OCI-LY7 (cell line): ENCODE results near the gene IFFO2. TPM values are rescaled to one million over a fixed set of nuclear protein-coding genes. Genes with fewer than 3 reads are reported as not detected.

Source experiments
- BruUV-seq: library from RNA; stranded (reverse); fragments of 400-500 nt; replicated peaks from 2 replicates; lab custom pipeline; 2021; lab: Mats Ljungman, UMichigan
- CTCF ChIA-PET: fragments of 300-600 bp; sonication (Branson Sonifier 250); formaldehyde crosslinking; loops from one replicate; lab custom pipeline; 2022; ENCODE audit warnings: antibody characterized with exemption; ENCODE audit not compliant: unreplicated experiment; lab: Charles Lee
- POLR2A ChIA-PET: fragments of 300-600 bp; sonication (Branson Sonifier 250); formaldehyde crosslinking; loops from one replicate; lab custom pipeline; 2022; ENCODE audit warnings: antibody characterized with exemption; lab: Charles Lee
- DNase-seq: peaks from one replicate; pipeline ENCODE4 v3.0.0-alpha.2; 2015; ENCODE audit warnings: low spot score
- H2AFZ ChIP-seq: fragments of 200-600 bp; sonication (generic), shearing (Covaris generic); 2 replicates; pipeline ENCODE4 v1.6.1; 2014; ENCODE audit warnings: mild to moderate bottlenecking, antibody characterized with exemption, low read length, moderate library complexity
- H3K27ac ChIP-seq: fragments of 200-600 bp; sonication (generic); 2 replicates; pipeline ENCODE4 v1.5.1; 2014; ENCODE audit warnings: mixed run types, low read depth, mild to moderate bottlenecking, moderate library complexity, low read length, inconsistent platforms; ENCODE audit not compliant: poor library complexity, severe bottlenecking
- H3K36me3 ChIP-seq: fragments of 200-600 bp; sonication (generic); 2 replicates; pipeline ENCODE4 v1.6.1; 2014; ENCODE audit warnings: mild to moderate bottlenecking, antibody characterized with exemption, low read length, moderate library complexity, mixed read lengths; ENCODE audit not compliant: insufficient read depth
- H3K4me1 ChIP-seq: fragments of 200-600 bp; sonication (generic); 2 replicates; pipeline ENCODE4 v1.5.1; 2014; ENCODE audit warnings: mild to moderate bottlenecking, low read length; ENCODE audit not compliant: insufficient read depth, poor library complexity, severe bottlenecking
- H3K4me2 ChIP-seq: fragments of 200-600 bp; sonication (generic); 2 replicates; pipeline ENCODE4 v1.6.1; 2014; ENCODE audit warnings: mild to moderate bottlenecking, low read length
- H3K4me3 ChIP-seq: fragments of 200-600 bp; sonication (generic); 2 replicates; pipeline ENCODE4 v1.5.1; 2014; ENCODE audit warnings: mild to moderate bottlenecking, low read depth, low read length; ENCODE audit not compliant: poor library complexity, severe bottlenecking
- H3K79me2 ChIP-seq: fragments of 200-600 bp; sonication (generic); 2 replicates; pipeline ENCODE4 v1.6.1; 2016; ENCODE audit warnings: low read depth, mild to moderate bottlenecking, low read length, moderate library complexity, mixed read lengths; ENCODE audit not compliant: insufficient read depth
- H3K9me2 ChIP-seq: fragments of 200-600 bp; sonication (generic); 2 replicates; pipeline ENCODE4 v1.6.1; 2016; ENCODE audit warnings: mild to moderate bottlenecking, low read length, mixed read lengths; ENCODE audit not compliant: insufficient read depth
- H3K9me3 ChIP-seq: fragments of 200-600 bp; sonication (generic); 2 replicates; pipeline ENCODE4 v1.6.1; 2014; ENCODE audit warnings: mild to moderate bottlenecking, mixed run types, low read length, mixed read lengths
- H4K20me1 ChIP-seq: fragments of 200-600 bp; sonication (generic); 2 replicates; pipeline ENCODE4 v1.6.1; 2014; ENCODE audit warnings: mild to moderate bottlenecking, antibody characterized with exemption, low read length, moderate library complexity, mixed read lengths; ENCODE audit not compliant: insufficient read depth
- EZH2phosphoT487 ChIP-seq: fragments of 200-600 bp; sonication (generic); IDR thresholded peaks from 2 replicates; pipeline ENCODE4 v1.6.1; 2018; ENCODE audit warnings: low read depth, borderline replicate concordance, mild to moderate bottlenecking, mixed run types, antibody characterized with exemption, low read length, moderate library complexity, mixed read lengths
- intact Hi-C: fragments of 100-400 bp; cut with micrococcal nuclease; formaldehyde crosslinking; loops from one replicate; pipeline ENCODE4 v1.10.0; 2022; ENCODE audit not compliant: unreplicated experiment
- total RNA-seq, 2 experiments: library from RNA; depleted of rRNA in 1 of 2; stranded (reverse); fragments of >200 nt in 1 of 2; shearing (Covaris generic) in 1 of 2; gene quantifications; 2 replicates each; pipeline ENCODE4 v1.2.3, GENCODE V29; 2014 to 2022
- TF ChIP-seq, protein P1 (sequence below): fragments of 200-600 bp; sonication (generic); conservative IDR thresholded peaks from 2 replicates; pipeline ENCODE4 v1.5.1; 2014; ENCODE audit warnings: mild to moderate bottlenecking, antibody characterized with exemption, low read length, moderate library complexity, mixed read lengths

The IFFO2 gene
- total RNA-seq, 2 experiments from 2014 or later = 0.06 to 0.44 TPM

DNA sequence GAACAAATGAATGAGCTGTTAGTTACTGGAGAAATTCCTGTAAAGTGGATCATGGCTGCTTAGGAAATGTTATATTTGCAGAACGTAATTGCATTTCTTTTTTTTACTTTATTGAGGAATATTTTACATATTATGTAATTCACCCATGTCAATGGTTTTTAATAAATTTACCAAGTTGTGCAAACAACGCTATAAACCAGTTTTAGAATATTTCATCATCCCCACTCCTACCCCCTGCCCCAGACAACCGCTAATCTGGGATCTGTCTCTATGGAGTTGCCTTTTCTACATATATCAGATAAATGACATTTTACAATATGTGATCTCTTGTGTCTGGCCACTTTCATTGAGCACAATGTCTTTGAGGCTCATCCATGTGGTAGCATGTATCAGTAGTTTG is 4.3 kb upstream of the IFFO2 start:
- no peak overlapping the region for H2AFZ ChIP-seq
- H3K9me2 ChIP-seq = no peaks in the 10 kb centered on the region
- CTCF ChIA-PET = no interaction called here
- H3K4me3 ChIP-seq = no peak overlapping the region
- TF ChIP-seq, protein P1, sequence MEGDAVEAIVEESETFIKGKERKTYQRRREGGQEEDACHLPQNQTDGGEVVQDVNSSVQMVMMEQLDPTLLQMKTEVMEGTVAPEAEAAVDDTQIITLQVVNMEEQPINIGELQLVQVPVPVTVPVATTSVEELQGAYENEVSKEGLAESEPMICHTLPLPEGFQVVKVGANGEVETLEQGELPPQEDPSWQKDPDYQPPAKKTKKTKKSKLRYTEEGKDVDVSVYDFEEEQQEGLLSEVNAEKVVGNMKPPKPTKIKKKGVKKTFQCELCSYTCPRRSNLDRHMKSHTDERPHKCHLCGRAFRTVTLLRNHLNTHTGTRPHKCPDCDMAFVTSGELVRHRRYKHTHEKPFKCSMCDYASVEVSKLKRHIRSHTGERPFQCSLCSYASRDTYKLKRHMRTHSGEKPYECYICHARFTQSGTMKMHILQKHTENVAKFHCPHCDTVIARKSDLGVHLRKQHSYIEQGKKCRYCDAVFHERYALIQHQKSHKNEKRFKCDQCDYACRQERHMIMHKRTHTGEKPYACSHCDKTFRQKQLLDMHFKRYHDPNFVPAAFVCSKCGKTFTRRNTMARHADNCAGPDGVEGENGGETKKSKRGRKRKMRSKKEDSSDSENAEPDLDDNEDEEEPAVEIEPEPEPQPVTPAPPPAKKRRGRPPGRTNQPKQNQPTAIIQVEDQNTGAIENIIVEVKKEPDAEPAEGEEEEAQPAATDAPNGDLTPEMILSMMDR = no peak
- no peak for TF ChIP-seq EZH2phosphoT487
- DNase-seq = no peak
- no peaks in the 10 kb centered on the region for H3K9me3 ChIP-seq
- POLR2A ChIA-PET = no interaction called here
- H4K20me1 ChIP-seq = no peaks in the 10 kb centered on the region
- no peaks in the 10 kb centered on the region for H3K36me3 ChIP-seq
- H3K4me1 ChIP-seq = peaks cover 4% of the 10 kb centered on the region
- no TSS peak for BruUV-seq
- intact Hi-C loops = no loop called here
- H3K27ac ChIP-seq = no peak overlapping the region
- H3K4me2 ChIP-seq = no peak overlapping the region
- H3K79me2 ChIP-seq = no peaks in the 10 kb centered on the region

DNA sequence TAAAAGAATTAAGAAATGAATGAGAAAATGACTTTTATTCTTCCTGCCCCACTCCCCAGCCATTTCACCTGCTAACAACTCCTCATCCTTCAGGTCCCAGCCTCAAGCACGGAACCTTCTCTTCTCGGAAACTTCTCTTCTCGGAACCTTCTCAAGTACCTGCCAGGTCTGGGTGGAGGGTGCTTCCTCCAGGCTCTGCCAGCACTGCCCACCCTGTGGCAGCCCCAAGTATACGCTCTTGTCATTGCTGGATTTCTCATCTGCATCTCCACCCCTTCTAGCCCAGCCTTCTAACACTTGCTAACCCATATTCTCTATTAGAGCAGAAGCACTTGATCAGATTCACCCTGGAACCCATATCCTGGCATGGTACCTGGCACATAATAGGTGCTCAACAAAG is 3.9 kb upstream of the IFFO2 start:
- Histone ChIP-seq H3K36me3 (no peaks in the 10 kb centered on the region), H3K9me2 (no peaks in the 10 kb centered on the region), H3K4me2 (no peak overlapping the region), H3K4me3 (no peak overlapping the region), H3K79me2 (no peaks in the 10 kb centered on the region), H3K4me1 (peaks cover 6% of the 10 kb centered on the region), H4K20me1 (no peaks in the 10 kb centered on the region), H3K9me3 (no peaks in the 10 kb centered on the region), H2AFZ (no peak overlapping the region), H3K27ac (no peak overlapping the region)
- intact Hi-C loops = no loop called here
- no peak for DNase-seq
- POLR2A ChIA-PET = no interaction called here
- no TSS peak for BruUV-seq
- CTCF ChIA-PET = no interaction called here
- TF ChIP-seq, protein P1 = no peak

DNA sequence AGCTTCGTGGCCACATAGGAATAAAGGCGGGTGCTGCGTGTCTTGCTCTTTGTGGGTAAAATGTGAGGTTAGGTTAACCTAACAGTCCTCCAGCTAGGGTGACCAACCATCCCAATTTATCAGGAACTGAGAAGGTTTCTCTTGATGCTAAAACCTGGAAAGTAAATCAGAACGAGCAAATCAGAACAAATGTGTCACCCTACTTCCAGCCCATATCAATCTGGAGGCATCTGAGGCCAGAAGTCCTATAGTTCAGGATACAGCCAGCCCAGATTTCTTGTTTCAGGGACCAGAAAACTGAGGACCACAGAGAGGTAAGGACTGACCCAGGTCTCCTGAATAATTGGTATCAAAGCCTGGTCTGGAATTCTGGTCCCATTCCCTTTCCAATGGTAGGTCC is 3.1 kb upstream of the IFFO2 start:
- Histone ChIP-seq H4K20me1 (no peaks in the 10 kb centered on the region), H3K36me3 (no peaks in the 10 kb centered on the region), H3K9me3 (no peaks in the 10 kb centered on the region), H3K4me3 (no peak overlapping the region), H3K4me2 (no peak overlapping the region), H3K79me2 (no peaks in the 10 kb centered on the region), H2AFZ (no peak overlapping the region), H3K4me1 (peaks cover 7% of the 10 kb centered on the region), H3K9me2 (no peaks in the 10 kb centered on the region), H3K27ac (no peak overlapping the region)
- intact Hi-C loops = loop anchor here (5.0 kb wide), 1 partner anchor 47 kb away; no protein-coding TSS in a partner anchor
- ChIA-PET CTCF (no interaction called here), POLR2A (interaction anchor here (0.7 kb wide), 1 partner anchor 18 kb away, joined by 4 read pairs; no protein-coding TSS in a partner anchor)
- no peak for DNase-seq
- TF ChIP-seq, protein P1 = no peak
- no TSS peak for BruUV-seq
